SK-N-SH treated with all-trans-retinoic acid at 6 μM for 48 hours (cell line): ENCODE measurements around the gene CIBAR2.

Experiments
- ATAC-seq: fragments of 200-7000 bp; cut with Tn5 transposase; 3 replicates; pipeline ENCODE4 v1.9.1; 2020; ENCODE audit warnings: mild to moderate bottlenecking, moderate library complexity
- BACH2 ChIP-seq: fragments of 250-450 bp; sonication (Bioruptor Pico); IDR thresholded peaks from 2 replicates; pipeline ENCODE4 v1.9.0; 2021; ENCODE audit warnings: mild to moderate bottlenecking, borderline replicate concordance
- CSDC2 ChIP-seq: fragments of 250-450 bp; sonication (Bioruptor Pico); IDR thresholded peaks from 2 replicates; pipeline ENCODE4 v1.5.0; 2020; ENCODE audit warnings: mild to moderate bottlenecking, moderate library complexity
- ESRRG ChIP-seq: fragments of 250-450 bp; sonication (Bioruptor Pico); IDR thresholded peaks from 2 replicates; pipeline ENCODE4 v1.6.1; 2021; ENCODE audit warnings: mild to moderate bottlenecking
- GLIS3 ChIP-seq: fragments of 250-450 bp; sonication (Bioruptor Pico); IDR thresholded peaks from 2 replicates; pipeline ENCODE4 v1.5.0; 2020; ENCODE audit warnings: mild to moderate bottlenecking, moderate library complexity
- ISL1 ChIP-seq: fragments of 250-450 bp; sonication (Bioruptor Pico); IDR thresholded peaks from 2 replicates; pipeline ENCODE4 v2.1.2; 2022; ENCODE audit warnings: mild to moderate bottlenecking, moderate library complexity
- OSR1 ChIP-seq: fragments of 250-450 bp; sonication (Bioruptor Pico); IDR thresholded peaks from 2 replicates; pipeline ENCODE4 v1.8.0; 2022; ENCODE audit warnings: moderate library complexity, mild to moderate bottlenecking, inconsistent platforms
- POU6F1 ChIP-seq: fragments of 250-450 bp; sonication (Bioruptor Pico); IDR thresholded peaks from 2 replicates; pipeline ENCODE4 v1.8.0; 2021; ENCODE audit warnings: low read depth, mild to moderate bottlenecking, moderate library complexity, borderline replicate concordance
- PPARA ChIP-seq: fragments of 250-450 bp; sonication (Bioruptor Pico); IDR thresholded peaks from 2 replicates; pipeline ENCODE4 v1.5.0; 2020; ENCODE audit warnings: mild to moderate bottlenecking, borderline replicate concordance
- SNAI2 ChIP-seq: fragments of 250-450 bp; sonication (Bioruptor Pico); IDR thresholded peaks from 2 replicates; pipeline ENCODE4 v1.5.0; 2020; ENCODE audit warnings: mild to moderate bottlenecking, moderate library complexity
- TCF4 ChIP-seq: fragments of 250-450 bp; sonication (Bioruptor Pico); IDR thresholded peaks from 2 replicates; pipeline ENCODE4 v1.8.0; 2021; ENCODE audit warnings: mild to moderate bottlenecking, moderate library complexity, borderline replicate concordance
- TOX ChIP-seq: fragments of 250-450 bp; sonication (Bioruptor Pico); IDR thresholded peaks from 2 replicates; pipeline ENCODE4 v1.8.0; 2021; ENCODE audit warnings: mild to moderate bottlenecking, moderate library complexity, borderline replicate concordance
- TSHZ2 ChIP-seq: fragments of 250-450 bp; sonication (Bioruptor Pico); IDR thresholded peaks from 2 replicates; pipeline ENCODE4 v1.5.0; 2020; ENCODE audit warnings: mild to moderate bottlenecking, moderate library complexity
- ZC3H10 ChIP-seq: fragments of 250-450 bp; sonication (Bioruptor Pico); IDR thresholded peaks from 2 replicates; pipeline ENCODE4 v1.5.1; 2021; ENCODE audit warnings: mild to moderate bottlenecking, moderate library complexity
- ZFP3 ChIP-seq: fragments of 250-450 bp; sonication (Bioruptor Pico); IDR thresholded peaks from 2 replicates; pipeline ENCODE4 v1.5.0; 2020; ENCODE audit warnings: mild to moderate bottlenecking, moderate library complexity
- ZFP30 ChIP-seq: fragments of 450-650 bp; formaldehyde crosslinking; IDR thresholded peaks from 2 replicates; pipeline ENCODE4 v1.5.0; 2022; ENCODE audit warnings: mild to moderate bottlenecking, moderate library complexity
- ZNF565 ChIP-seq: fragments of 450-650 bp; formaldehyde crosslinking; conservative IDR thresholded peaks from 2 replicates; pipeline ENCODE4 v1.5.0; 2020; ENCODE audit warnings: low read depth, mild to moderate bottlenecking, moderate library complexity
- ZNF70 ChIP-seq: fragments of 450-650 bp; formaldehyde crosslinking; IDR thresholded peaks from 2 replicates; pipeline ENCODE4 v1.5.0; 2020; ENCODE audit warnings: mild to moderate bottlenecking, moderate library complexity
- ZNF8 ChIP-seq: fragments of 450-650 bp; formaldehyde crosslinking; IDR thresholded peaks from 2 replicates; pipeline ENCODE4 v1.5.0; 2020; ENCODE audit warnings: mild to moderate bottlenecking, moderate library complexity
- TF ChIP-seq, protein P1 (sequence below): fragments of 250-450 bp; sonication (Bioruptor Pico); IDR thresholded peaks from 2 replicates; pipeline ENCODE4 v1.5.1; 2020; ENCODE audit warnings: low read depth, mild to moderate bottlenecking, moderate library complexity
- TF ChIP-seq, protein P2 (sequence below): fragments of 250-450 bp; sonication (Bioruptor Pico); IDR thresholded peaks from 2 replicates; pipeline ENCODE4 v1.8.0; 2020; ENCODE audit warnings: mild to moderate bottlenecking, moderate library complexity, borderline replicate concordance
- TF ChIP-seq, protein P3 (sequence below): fragments of 250-450 bp; sonication (Bioruptor Pico); IDR thresholded peaks from 2 replicates; pipeline ENCODE4 v1.5.1; 2021; ENCODE audit warnings: mild to moderate bottlenecking, moderate library complexity

Gene CIBAR2

DNA sequence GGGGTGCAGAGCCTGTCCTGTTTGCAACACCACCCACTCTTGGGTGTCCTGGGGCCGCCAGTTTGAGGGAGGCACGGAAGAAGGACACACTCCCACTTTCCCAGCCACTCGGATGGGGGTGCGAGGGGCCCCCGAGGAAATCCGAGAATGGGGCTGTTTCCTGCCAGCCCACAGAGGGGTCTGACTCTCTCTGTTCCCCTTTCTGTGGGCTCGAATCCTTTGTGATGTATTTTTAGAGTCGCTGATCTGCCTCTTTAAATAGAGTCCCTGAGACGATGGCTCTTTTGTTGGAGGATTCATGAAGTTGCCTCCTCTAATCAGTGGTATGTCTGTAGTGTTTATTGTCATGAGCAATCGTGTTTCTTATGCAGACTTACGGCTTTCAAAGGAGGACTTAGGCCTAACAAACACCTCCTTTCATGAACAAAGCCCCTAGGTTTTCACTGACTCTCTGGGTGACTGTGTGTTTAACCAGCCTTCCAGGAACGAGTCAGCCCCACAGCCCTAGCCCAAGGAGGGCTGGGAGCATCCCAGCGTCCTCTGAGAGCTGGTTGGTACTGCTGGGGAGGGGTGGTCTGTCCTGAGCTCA, 29.1 kb downstream of the CIBAR2 start:
- TF ChIP-seq PPARA, result no peak
- TF ChIP-seq ESRRG (CRISPR knock-in tag), result no peak
- no peak for TF ChIP-seq ZFP30 (CRISPR knock-in tag)
- no peak for TF ChIP-seq ZNF8
- TF ChIP-seq GLIS3 (CRISPR knock-in tag), result no peak
- no peak for TF ChIP-seq POU6F1 (CRISPR knock-in tag)
- TF ChIP-seq, protein P1, sequence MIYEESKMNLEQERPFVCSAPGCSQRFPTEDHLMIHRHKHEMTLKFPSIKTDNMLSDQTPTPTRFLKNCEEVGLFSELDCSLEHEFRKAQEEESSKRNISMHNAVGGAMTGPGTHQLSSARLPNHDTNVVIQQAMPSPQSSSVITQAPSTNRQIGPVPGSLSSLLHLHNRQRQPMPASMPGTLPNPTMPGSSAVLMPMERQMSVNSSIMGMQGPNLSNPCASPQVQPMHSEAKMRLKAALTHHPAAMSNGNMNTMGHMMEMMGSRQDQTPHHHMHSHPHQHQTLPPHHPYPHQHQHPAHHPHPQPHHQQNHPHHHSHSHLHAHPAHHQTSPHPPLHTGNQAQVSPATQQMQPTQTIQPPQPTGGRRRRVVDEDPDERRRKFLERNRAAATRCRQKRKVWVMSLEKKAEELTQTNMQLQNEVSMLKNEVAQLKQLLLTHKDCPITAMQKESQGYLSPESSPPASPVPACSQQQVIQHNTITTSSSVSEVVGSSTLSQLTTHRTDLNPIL (CRISPR knock-in tag), result no peak
- no peak for TF ChIP-seq ISL1 (CRISPR knock-in tag)
- TF ChIP-seq, protein P2, sequence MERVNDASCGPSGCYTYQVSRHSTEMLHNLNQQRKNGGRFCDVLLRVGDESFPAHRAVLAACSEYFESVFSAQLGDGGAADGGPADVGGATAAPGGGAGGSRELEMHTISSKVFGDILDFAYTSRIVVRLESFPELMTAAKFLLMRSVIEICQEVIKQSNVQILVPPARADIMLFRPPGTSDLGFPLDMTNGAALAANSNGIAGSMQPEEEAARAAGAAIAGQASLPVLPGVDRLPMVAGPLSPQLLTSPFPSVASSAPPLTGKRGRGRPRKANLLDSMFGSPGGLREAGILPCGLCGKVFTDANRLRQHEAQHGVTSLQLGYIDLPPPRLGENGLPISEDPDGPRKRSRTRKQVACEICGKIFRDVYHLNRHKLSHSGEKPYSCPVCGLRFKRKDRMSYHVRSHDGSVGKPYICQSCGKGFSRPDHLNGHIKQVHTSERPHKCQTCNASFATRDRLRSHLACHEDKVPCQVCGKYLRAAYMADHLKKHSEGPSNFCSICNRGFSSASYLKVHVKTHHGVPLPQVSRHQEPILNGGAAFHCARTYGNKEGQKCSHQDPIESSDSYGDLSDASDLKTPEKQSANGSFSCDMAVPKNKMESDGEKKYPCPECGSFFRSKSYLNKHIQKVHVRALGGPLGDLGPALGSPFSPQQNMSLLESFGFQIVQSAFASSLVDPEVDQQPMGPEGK (CRISPR knock-in tag), result no peak
- TF ChIP-seq ZC3H10 (CRISPR knock-in tag), result no peak
- TF ChIP-seq ZNF565 (CRISPR knock-in tag), result no peak
- TF ChIP-seq CSDC2 (CRISPR knock-in tag), result no peak
- TF ChIP-seq TCF4, result no peak
- TF ChIP-seq, all 23 proteins: peak for 0
- no peak for ATAC-seq

DNA sequence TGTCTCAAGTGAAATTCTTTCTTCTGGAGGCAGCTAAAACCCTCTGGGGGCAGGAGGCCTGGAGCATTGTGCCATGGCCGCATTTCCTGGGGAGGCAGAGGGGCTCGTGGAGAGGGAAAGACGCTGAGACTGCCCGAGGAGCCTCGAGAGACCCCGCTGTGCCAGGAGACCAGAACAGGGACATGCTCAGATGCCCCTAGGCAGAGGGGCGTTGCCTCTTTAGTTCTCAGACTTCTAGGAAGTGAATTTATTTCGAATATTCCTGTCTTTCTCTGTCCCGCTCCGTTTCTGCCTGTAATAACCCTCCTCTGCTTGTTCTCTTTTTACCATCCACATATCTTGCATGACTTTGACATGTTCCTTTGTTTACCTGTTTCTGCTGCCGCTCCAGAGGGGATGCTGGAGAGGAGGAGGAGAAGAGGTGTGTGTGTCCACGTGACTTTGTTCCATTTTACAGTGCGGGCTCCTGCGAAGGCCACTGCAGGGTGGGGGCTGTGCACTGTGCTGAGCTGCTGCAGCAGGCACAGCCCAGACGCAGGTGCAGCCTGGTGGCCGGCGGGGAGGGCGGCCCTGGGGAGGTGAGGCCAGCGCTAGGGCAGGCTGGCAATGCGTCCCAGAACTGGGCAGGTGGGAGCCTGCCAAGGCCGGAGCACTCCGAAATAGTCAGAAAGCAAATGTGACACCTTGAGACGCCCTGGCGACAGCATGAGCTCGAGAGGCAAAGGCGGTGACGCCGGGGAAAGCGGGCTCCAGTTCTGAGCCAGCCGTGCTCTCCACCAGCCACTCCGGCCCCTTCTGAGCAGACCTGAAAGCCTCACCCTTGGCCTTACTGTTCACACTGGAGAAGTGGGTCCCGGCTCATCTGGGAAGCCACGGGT, 29.9 kb downstream of the CIBAR2 start:
- no peak for ATAC-seq

More for the DNA sequence above, 29.9 kb downstream of the CIBAR2 start:
- no peak for TF ChIP-seq TCF4
- TF ChIP-seq BACH2, result no peak
- no peak for TF ChIP-seq ZFP3 (CRISPR knock-in tag)
- no peak for TF ChIP-seq CSDC2 (CRISPR knock-in tag)
- TF ChIP-seq OSR1, result no peak
- no peak for TF ChIP-seq TSHZ2 (CRISPR knock-in tag)
- no peak for TF ChIP-seq TOX
- TF ChIP-seq, protein P3, sequence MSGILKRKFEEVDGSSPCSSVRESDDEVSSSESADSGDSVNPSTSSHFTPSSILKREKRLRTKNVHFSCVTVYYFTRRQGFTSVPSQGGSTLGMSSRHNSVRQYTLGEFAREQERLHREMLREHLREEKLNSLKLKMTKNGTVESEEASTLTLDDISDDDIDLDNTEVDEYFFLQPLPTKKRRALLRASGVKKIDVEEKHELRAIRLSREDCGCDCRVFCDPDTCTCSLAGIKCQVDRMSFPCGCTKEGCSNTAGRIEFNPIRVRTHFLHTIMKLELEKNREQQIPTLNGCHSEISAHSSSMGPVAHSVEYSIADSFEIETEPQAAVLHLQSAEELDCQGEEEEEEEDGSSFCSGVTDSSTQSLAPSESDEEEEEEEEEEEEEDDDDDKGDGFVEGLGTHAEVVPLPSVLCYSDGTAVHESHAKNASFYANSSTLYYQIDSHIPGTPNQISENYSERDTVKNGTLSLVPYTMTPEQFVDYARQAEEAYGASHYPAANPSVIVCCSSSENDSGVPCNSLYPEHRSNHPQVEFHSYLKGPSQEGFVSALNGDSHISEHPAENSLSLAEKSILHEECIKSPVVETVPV (CRISPR knock-in tag), result no peak
- TF ChIP-seq, protein P1 (CRISPR knock-in tag), result no peak
- TF ChIP-seq PPARA, result no peak
- no peak for TF ChIP-seq SNAI2 (CRISPR knock-in tag)
- no peak for TF ChIP-seq ZC3H10 (CRISPR knock-in tag)
- no peak for TF ChIP-seq GLIS3 (CRISPR knock-in tag)
- no peak for TF ChIP-seq ZFP30 (CRISPR knock-in tag)
- no peak for TF ChIP-seq ZNF8
- no peak for TF ChIP-seq ZNF70
